ENCODE data around the gene SCML2.

DNA sequence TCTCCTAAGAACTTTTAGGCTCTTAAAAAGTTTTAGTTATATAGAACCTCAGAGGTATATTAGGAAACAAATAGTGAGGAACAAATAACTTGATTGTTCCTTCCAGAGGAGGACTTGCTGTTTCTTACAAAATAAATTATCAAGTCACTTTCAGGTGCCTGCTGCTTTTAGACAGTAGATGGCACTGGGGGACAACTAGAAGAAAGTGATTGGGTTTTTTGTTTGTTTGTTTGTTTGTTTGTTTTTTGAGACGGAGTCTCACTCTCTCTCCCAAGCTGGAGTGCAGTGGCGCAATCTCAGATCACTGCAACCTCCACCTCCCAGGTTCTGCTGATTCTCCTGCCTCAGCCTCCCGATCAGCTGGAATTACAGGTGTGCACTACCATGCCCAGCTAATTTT lies 35.5 kb upstream of the SCML2 start:
- TF ChIP-seq, protein P1, sequence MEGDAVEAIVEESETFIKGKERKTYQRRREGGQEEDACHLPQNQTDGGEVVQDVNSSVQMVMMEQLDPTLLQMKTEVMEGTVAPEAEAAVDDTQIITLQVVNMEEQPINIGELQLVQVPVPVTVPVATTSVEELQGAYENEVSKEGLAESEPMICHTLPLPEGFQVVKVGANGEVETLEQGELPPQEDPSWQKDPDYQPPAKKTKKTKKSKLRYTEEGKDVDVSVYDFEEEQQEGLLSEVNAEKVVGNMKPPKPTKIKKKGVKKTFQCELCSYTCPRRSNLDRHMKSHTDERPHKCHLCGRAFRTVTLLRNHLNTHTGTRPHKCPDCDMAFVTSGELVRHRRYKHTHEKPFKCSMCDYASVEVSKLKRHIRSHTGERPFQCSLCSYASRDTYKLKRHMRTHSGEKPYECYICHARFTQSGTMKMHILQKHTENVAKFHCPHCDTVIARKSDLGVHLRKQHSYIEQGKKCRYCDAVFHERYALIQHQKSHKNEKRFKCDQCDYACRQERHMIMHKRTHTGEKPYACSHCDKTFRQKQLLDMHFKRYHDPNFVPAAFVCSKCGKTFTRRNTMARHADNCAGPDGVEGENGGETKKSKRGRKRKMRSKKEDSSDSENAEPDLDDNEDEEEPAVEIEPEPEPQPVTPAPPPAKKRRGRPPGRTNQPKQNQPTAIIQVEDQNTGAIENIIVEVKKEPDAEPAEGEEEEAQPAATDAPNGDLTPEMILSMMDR (conservative IDR thresholded peaks at IDR 0.05; ENCODE audit: low read depth, low read length), result peak; percentile 57
- TF ChIP-seq EZH2phosphoT487 (IDR thresholded peaks at IDR 0.05; ENCODE audit: borderline replicate concordance, low read length) (no peak), EZH2 (IDR thresholded peaks at IDR 0.05; ENCODE audit: low read length, unreplicated experiment) (no peak)
